Psoas muscle (tissue), 8 donors: ENCODE measurements around the gene C16orf95. TPM values are rescaled to one million over a fixed set of nuclear protein-coding genes. Genes with fewer than 3 reads are reported as not detected.

Experiments
- ATAC-seq, 4 donors: fragments of 200-7000 bp; cut with Tn5 transposase; one replicate each; pipeline ENCODE4 v1.9.1; 2020; ENCODE audit warnings: moderate library complexity in 3 of 4, mild to moderate bottlenecking in 2 of 4
- DNase-seq, 2 donors: peaks; one replicate each; pipeline ENCODE4 v3.0.0-alpha.2; 2020
- H3K27ac ChIP-seq: fragments of 200-600 bp; one replicate; pipeline ENCODE4 v1.8.0; 2022
- H3K27me3 ChIP-seq, 3 donors: fragments of 200-600 bp in 1 of 3; one replicate each; pipeline versions ENCODE4 v1.6.1 to v1.8.0; 2013 to 2022; ENCODE audit warnings: low read length in 2 of 3, mild to moderate bottlenecking in 2 of 3, moderate library complexity in 1 of 3; ENCODE audit not compliant: insufficient read depth in 3 of 3
- H3K36me3 ChIP-seq, 2 donors: fragments of 200-600 bp in 1 of 2; one replicate each; pipeline versions ENCODE4 v1.6.1 to v1.8.0; 2013 to 2022; ENCODE audit warnings: low read depth in 1 of 2, mild to moderate bottlenecking in 1 of 2, moderate library complexity in 1 of 2; ENCODE audit not compliant: insufficient read depth in 1 of 2
- H3K4me1 ChIP-seq: fragments of 200-600 bp; one replicate; pipeline ENCODE4 v1.8.0; 2022
- H3K4me3 ChIP-seq: fragments of 200-600 bp; one replicate; pipeline ENCODE4 v1.8.0; 2022; ENCODE audit warnings: mild to moderate bottlenecking
- H3K9me3 ChIP-seq: fragments of 200-600 bp; one replicate; pipeline ENCODE4 v1.8.0; 2022
- CTCF ChIP-seq: fragments of 200-600 bp; IDR thresholded peaks from one replicate; pipeline ENCODE4 v1.8.0; 2022; ENCODE audit warnings: antibody characterized with exemption
- WGBS, 3 donors: extraction: QIAGEN DNeasy Blood & Tissue Kit; methylation state at CpG; one replicate each; pipeline versions ENCODE4 v1.1.6 to v1.1.7; 2013; 5-methylcytosine and 5-hydroxymethylcytosine counted together
- intact Hi-C, 2 donors: fragments of 100-400 bp; cut with DNase I; formaldehyde crosslinking; loops; one replicate each; pipeline versions ENCODE4 v1.11.0 to v1.14.2; 2022
- polyA plus RNA-seq, 3 donors: library from polyadenylated mRNA; stranded (reverse); fragments of 200-250 nt; gene quantifications; one replicate each; pipeline ENCODE4 v1.2.3, GENCODE V29; 2013
- total RNA-seq, 4 donors: library from RNA; stranded (reverse); fragmentation: NEBNext Ultra II Directional in 2 of 4; extraction: Animal tissue kit (Norgen Biotek cat#: 25700) in 2 of 4; gene quantifications; one replicate each; pipeline versions ENCODE4 v1.2.1 to v1.2.4, GENCODE V29; 2021 to 2023
- donor health status: healthy with polysubstance abuse.
- donor health status: DM: no; HTN: no; CAD: no; lungs with moderate emphysema.
- donor health status: Bipolar disorder and iron deficiency.
- donor health status: healthy.
- donor health status: DM: yes; HTN: yes; CAD: no.
- donor health status: DM: no; HTN: no; CAD: no.
- donor health status: DM: no; HTN: no; CAD: no.
- donor health status: DM: yes; HTN: yes; CAD: no.

Gene C16orf95
- total and polyA plus RNA-seq, 7 donors: 1.7 to 8.1 (median 5.4) TPM

GRCh38 chr16:87316450-87316922, 706 bp downstream of the C16orf95 start:
- no peak for TF ChIP-seq CTCF
- intact Hi-C loops: loop anchor here (2.0 to 10.0 kb wide), 4 partner anchors 66 to 1512 kb away; partner anchors contain the start of genes FBXO31 (in 1 of the 2) and MAP1LC3B (in 1 of the 2)
- peak overlapping the region; percentile 100 for H3K4me3 ChIP-seq
- no peak for DNase-seq
- H3K27me3 ChIP-seq: no peaks in the 10 kb centered on the region
- peaks cover 16% of the 10 kb centered on the region for H3K4me1 ChIP-seq
- no peaks in the 10 kb centered on the region for H3K9me3 ChIP-seq
- peaks cover 0 to 5% of the 10 kb centered on the region in 2 donors for H3K36me3 ChIP-seq
- peak overlapping the region; percentile 96 for H3K27ac ChIP-seq
- no peak for ATAC-seq
- WGBS, 3 donors: 93 to 96% (median 93%) methylated on average over 4 of the region's 4 CpGs

GRCh38 chr16:87314990-87315420, 2.2 kb downstream of the C16orf95 start:
- H3K9me3 ChIP-seq: no peaks in the 10 kb centered on the region
- TF ChIP-seq CTCF: no peak
- no peak overlapping the region for H3K4me3 ChIP-seq
- DNase-seq (peak in 1 of 2 donors; percentile 35), ATAC-seq (no peak)
- 92 to 97% (median 93%) methylated on average over 10 of the region's 10 CpGs for WGBS, 3 donors
- H3K36me3 ChIP-seq: no peaks in the 10 kb centered on the region
- H3K27me3 ChIP-seq: no peaks in the 10 kb centered on the region
- intact Hi-C loops: loop anchor here (5.0 to 10.0 kb wide), 3 partner anchors 77 to 1510 kb away; partner anchors contain the start of gene MAP1LC3B (in 1 of the 2)
- peaks cover 16% of the 10 kb centered on the region for H3K4me1 ChIP-seq
- H3K27ac ChIP-seq: no peak overlapping the region

GRCh38 chr16:87312008-87312407, 5.2 kb downstream of the C16orf95 start:
- no peak overlapping the region for H3K4me3 ChIP-seq
- no peak for TF ChIP-seq CTCF
- ATAC-seq: no peak
- H3K27me3 ChIP-seq: no peaks in the 10 kb centered on the region
- H3K9me3 ChIP-seq: no peaks in the 10 kb centered on the region
- peaks cover 5% of the 10 kb centered on the region for H3K4me1 ChIP-seq
- WGBS, 3 donors: 79 to 83% (median 79%) methylated on average over 7 of the region's 7 CpGs
- peaks cover 0 to 3% of the 10 kb centered on the region in 2 donors for H3K36me3 ChIP-seq
- no peak overlapping the region for H3K27ac ChIP-seq
- DNase-seq: no peak
- intact Hi-C loops: loop anchor here in 1 of 2 donors (10.0 kb wide), 1 partner anchor 1507 kb away; no protein-coding TSS in a partner anchor

GRCh38 chr16:87311387-87311786, 5.8 kb downstream of the C16orf95 start:
- intact Hi-C loops: loop anchor here in 1 of 2 donors (10.0 kb wide), 1 partner anchor 1507 kb away; no protein-coding TSS in a partner anchor
- Histone ChIP-seq H3K27me3 (no peaks in the 10 kb centered on the region), H3K36me3 (peaks cover 0 to 3% of the 10 kb centered on the region in 2 donors), H3K27ac (no peak overlapping the region), H3K4me1 (peaks cover 3% of the 10 kb centered on the region), H3K9me3 (no peaks in the 10 kb centered on the region), H3K4me3 (no peak overlapping the region)
- no peak for TF ChIP-seq CTCF
- DNase-seq (no peak), ATAC-seq (no peak)
- WGBS, 3 donors: 94 to 98% (median 96%) methylated on average over 5 of the region's 5 CpGs
